Measurements from ENCODE around the gene RNLS. TPM values are rescaled to one million over a fixed set of nuclear protein-coding genes. Genes with fewer than 3 reads are reported as not detected.

The RNLS gene
- total RNA-seq, 1 donor from 2014 or later: 24.7 TPM

DNA sequence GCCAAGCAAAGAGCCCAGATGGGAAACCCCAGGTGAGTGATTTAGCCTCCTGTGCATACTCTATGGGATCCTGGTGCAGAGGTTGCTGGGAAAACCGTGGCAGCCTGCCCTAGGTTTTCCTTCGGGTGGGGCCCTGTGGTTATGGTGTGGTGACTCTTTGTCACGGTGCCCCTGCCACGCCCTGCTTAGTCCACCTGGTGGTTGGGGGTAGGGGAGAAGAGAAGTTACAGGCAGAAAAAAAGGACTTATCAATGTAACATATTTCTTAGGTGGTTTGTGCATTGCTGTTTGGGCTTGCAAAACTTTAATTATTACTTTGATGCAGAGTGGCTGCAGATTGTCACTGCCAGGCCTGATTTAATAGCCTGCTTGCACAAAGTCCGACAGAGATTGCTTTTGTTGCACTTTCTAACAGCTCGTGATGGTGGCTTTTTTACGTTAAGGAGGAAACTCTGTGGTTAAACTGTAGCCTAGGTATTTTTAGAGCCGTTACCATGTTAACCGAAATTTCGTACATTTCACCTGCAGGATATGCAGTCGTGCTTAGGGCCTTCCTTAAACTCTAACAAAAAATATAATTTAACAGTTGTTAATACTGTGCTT is 197.4 kb downstream of the RNLS start:
- H3K36me3 ChIP-seq (ENCODE audit: control insufficient read depth, insufficient read depth, low read length): no peaks in the 10 kb centered on the region
- H3K4me3 ChIP-seq (ENCODE audit: low read depth, low read length): no peak overlapping the region
- TF ChIP-seq, protein P1, sequence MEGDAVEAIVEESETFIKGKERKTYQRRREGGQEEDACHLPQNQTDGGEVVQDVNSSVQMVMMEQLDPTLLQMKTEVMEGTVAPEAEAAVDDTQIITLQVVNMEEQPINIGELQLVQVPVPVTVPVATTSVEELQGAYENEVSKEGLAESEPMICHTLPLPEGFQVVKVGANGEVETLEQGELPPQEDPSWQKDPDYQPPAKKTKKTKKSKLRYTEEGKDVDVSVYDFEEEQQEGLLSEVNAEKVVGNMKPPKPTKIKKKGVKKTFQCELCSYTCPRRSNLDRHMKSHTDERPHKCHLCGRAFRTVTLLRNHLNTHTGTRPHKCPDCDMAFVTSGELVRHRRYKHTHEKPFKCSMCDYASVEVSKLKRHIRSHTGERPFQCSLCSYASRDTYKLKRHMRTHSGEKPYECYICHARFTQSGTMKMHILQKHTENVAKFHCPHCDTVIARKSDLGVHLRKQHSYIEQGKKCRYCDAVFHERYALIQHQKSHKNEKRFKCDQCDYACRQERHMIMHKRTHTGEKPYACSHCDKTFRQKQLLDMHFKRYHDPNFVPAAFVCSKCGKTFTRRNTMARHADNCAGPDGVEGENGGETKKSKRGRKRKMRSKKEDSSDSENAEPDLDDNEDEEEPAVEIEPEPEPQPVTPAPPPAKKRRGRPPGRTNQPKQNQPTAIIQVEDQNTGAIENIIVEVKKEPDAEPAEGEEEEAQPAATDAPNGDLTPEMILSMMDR (IDR thresholded peaks at IDR 0.05; ENCODE audit: insufficient read depth, low read length, poor library complexity, severe bottlenecking): peak; percentile 8
- DNase-seq (ENCODE audit: low read depth): peak; percentile 37
- H3K27me3 ChIP-seq (ENCODE audit: control insufficient read depth, insufficient read depth, low read length): no peaks in the 10 kb centered on the region

DNA sequence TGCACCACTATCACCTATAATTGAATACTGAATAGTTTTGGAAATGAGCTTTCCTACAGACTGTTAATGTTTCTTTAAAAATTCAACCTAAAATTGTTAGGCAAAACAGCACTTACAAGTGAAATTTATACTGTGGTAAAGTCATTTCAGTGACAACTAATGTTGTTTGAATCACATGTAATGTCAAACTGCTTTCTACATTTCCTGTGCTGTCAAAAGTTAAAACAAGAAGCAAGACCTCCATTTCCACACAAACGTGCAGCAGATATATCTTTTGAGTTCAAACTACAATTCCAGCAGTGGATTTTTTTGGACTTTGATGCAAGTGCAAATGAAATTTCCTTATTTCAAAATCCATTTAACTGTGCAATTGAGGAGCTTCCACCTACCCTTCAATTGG is 199.8 kb downstream of the RNLS start:
- no peaks in the 10 kb centered on the region for H3K36me3 ChIP-seq (ENCODE audit: control insufficient read depth, insufficient read depth, low read length)
- no peak for DNase-seq (ENCODE audit: low read depth)
- TF ChIP-seq, protein P1 (IDR thresholded peaks at IDR 0.05; ENCODE audit: insufficient read depth, low read length, poor library complexity, severe bottlenecking): no peak
- no peak overlapping the region for H3K4me3 ChIP-seq (ENCODE audit: low read depth, low read length)
- H3K27me3 ChIP-seq (ENCODE audit: control insufficient read depth, insufficient read depth, low read length): no peaks in the 10 kb centered on the region

DNA sequence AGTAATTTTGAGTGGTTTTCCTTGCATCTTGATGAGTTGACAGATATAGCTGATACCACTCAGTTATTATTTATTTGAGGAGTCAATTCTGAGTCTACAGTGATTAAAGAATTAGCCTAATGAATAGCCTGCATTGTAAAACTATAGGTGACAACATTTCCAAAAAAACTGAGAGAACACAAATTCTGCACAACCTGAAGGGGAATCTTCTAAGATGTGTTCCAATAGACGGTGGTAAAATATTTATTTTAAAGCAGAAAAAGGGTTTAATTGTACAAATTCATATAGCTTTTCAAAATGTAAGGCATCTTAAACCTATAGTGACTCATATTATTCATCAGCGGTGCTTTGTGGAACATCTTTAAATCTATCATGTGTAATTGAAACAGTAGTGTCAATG is 200.4 kb downstream of the RNLS start:
- no peak for DNase-seq (ENCODE audit: low read depth)
- Histone ChIP-seq H3K27me3 (ENCODE audit: control insufficient read depth, insufficient read depth, low read length) (no peaks in the 10 kb centered on the region), H3K4me3 (ENCODE audit: low read depth, low read length) (no peak overlapping the region), H3K36me3 (ENCODE audit: control insufficient read depth, insufficient read depth, low read length) (no peaks in the 10 kb centered on the region)
- TF ChIP-seq, protein P1 (IDR thresholded peaks at IDR 0.05; ENCODE audit: insufficient read depth, low read length, poor library complexity, severe bottlenecking): no peak

DNA sequence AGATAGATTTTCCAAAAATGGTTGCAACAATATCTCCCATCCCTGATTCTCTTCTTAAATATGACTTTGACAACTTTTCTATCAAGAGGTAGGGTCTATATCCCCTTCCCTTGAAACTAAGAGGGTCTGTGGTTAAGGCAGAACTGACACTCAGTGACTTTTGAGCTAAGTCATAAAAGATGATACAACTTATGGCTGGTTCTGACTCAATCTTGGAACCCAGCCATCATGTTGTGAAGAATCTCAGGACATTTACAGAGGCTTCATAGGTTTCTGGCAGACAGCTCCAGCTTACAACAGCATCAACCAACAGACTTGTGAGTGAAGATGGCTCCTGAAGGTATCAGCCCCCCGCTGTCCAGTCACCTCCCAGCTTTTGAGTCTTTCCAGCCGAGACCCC is 203.5 kb downstream of the RNLS start:
- TF ChIP-seq, protein P1 (IDR thresholded peaks at IDR 0.05; ENCODE audit: insufficient read depth, low read length, poor library complexity, severe bottlenecking): no peak
- Histone ChIP-seq H3K36me3 (ENCODE audit: control insufficient read depth, insufficient read depth, low read length) (no peaks in the 10 kb centered on the region), H3K27me3 (ENCODE audit: control insufficient read depth, insufficient read depth, low read length) (no peaks in the 10 kb centered on the region), H3K4me3 (ENCODE audit: low read depth, low read length) (no peak overlapping the region)
- DNase-seq (ENCODE audit: low read depth): no peak

DNA sequence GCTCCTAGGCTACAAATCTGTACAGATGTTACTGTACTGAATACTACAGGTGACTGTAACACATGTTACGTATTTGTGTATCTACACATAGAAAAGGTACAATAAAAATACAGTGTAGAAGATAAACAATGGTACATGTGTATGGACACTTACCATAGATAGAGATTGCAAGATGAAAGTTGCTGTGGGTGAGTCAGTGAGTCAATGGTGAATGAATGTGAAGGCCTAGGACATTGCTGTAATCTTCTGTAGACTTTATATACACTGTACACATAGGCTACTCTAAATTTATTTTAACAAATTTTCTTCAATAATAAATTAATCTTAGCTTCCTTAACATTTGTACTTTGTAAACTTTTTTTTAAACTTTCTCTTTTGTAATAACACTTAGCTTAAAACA is 205.6 kb downstream of the RNLS start:
- Histone ChIP-seq H3K27me3 (ENCODE audit: control insufficient read depth, insufficient read depth, low read length) (no peaks in the 10 kb centered on the region), H3K4me3 (ENCODE audit: low read depth, low read length) (no peak overlapping the region), H3K36me3 (ENCODE audit: control insufficient read depth, insufficient read depth, low read length) (no peaks in the 10 kb centered on the region)
- no peak for DNase-seq (ENCODE audit: low read depth)
- TF ChIP-seq, protein P1 (IDR thresholded peaks at IDR 0.05; ENCODE audit: insufficient read depth, low read length, poor library complexity, severe bottlenecking): no peak
